Measurements from ENCODE around the gene MRPS27.

Gene MRPS27

GRCh38 chr5:72225741-72226140 lies 94.3 kb downstream of the MRPS27 start:
- DNase-seq: no peak

GRCh38 chr5:72224946-72225463 lies 95.0 kb downstream of the MRPS27 start:
- DNase-seq: no peak

GRCh38 chr5:72223371-72223770 lies 96.7 kb downstream of the MRPS27 start:
- no peak for DNase-seq

- DNase-seq: no peak
Measured at GRCh38 chr5:72222521-72222920, 97.5 kb downstream of the MRPS27 start.

- no peak for DNase-seq
Measured at GRCh38 chr5:72221541-72221940, 98.5 kb downstream of the MRPS27 start.

GRCh38 chr5:72221099-72221498 lies 98.9 kb downstream of the MRPS27 start:
- no peak for DNase-seq

- DNase-seq: no peak
Measured at GRCh38 chr5:72216756-72217155, 103.3 kb downstream of the MRPS27 start.

GRCh38 chr5:72214168-72214567 lies 105.9 kb downstream of the MRPS27 start:
- no peak for DNase-seq

GRCh38 chr5:72213482-72213881 lies 106.6 kb downstream of the MRPS27 start:
- DNase-seq: no peak

GRCh38 chr5:72212171-72212570 lies 107.9 kb downstream of the MRPS27 start:
- no peak for DNase-seq

- no peak for DNase-seq
Measured at GRCh38 chr5:72210888-72211678, 109.0 kb downstream of the MRPS27 start.

GRCh38 chr5:72209147-72210115 lies 110.6 kb downstream of the MRPS27 start:
- no peak for DNase-seq

- no peak for DNase-seq
Measured at GRCh38 chr5:72208324-72208926, 111.6 kb downstream of the MRPS27 start.

GRCh38 chr5:72206994-72207393 lies 113.0 kb downstream of the MRPS27 start:
- peak in 1 of 2 donors; percentile 7 for DNase-seq

GRCh38 chr5:72206160-72206559 lies 113.9 kb downstream of the MRPS27 start:
- no peak for DNase-seq

GRCh38 chr5:72205431-72206009 lies 114.5 kb downstream of the MRPS27 start:
- no peak for DNase-seq

- no peak for DNase-seq
Measured at GRCh38 chr5:72204946-72205345, 115.1 kb downstream of the MRPS27 start.

- no peak for DNase-seq
Measured at GRCh38 chr5:72203251-72203845, 116.7 kb downstream of the MRPS27 start.

GRCh38 chr5:72202331-72202825 lies 117.7 kb downstream of the MRPS27 start:
- DNase-seq: no peak

GRCh38 chr5:72199681-72200080 lies 120.4 kb downstream of the MRPS27 start:
- DNase-seq: no peak

GRCh38 chr5:72197393-72197792 lies 122.6 kb downstream of the MRPS27 start:
- no peak for DNase-seq

GRCh38 chr5:72195581-72195980 lies 124.5 kb downstream of the MRPS27 start:
- no peak for DNase-seq

Measured in stimulated activated CD4-positive, alpha-beta T cell treated with anti-CD3 and anti-CD28 coated beads, Interleukin-2, amount 100 ng/mL, for 24 hours (primary cell).